Fibroblast of skin of left biceps (primary cell): ENCODE data around the gene SH3GL3.

Experiments used
- DNase-seq, 2 experiments: peaks; one replicate each; pipeline ENCODE4 v3.0.0-alpha.2; 2013; ENCODE audit warnings: low read depth in 2 of 2

Gene SH3GL3

GRCh38 chr15:83612898-83613635 is 165.9 kb downstream of the SH3GL3 start:
- DNase-seq = no peak

- peak in 1 of 2 experiments; percentile 10 for DNase-seq
These were observed 166.6 kb downstream of the SH3GL3 start for GRCh38 chr15:83613714-83614113.

GRCh38 chr15:83616840-83617239 is 169.7 kb downstream of the SH3GL3 start:
- DNase-seq = no peak

- DNase-seq = no peak
These were observed 179.1 kb downstream of the SH3GL3 start for GRCh38 chr15:83626171-83626802.

GRCh38 chr15:83631534-83631933 is 184.4 kb downstream of the SH3GL3 start:
- no peak for DNase-seq

GRCh38 chr15:83643201-83643600 is 196.1 kb downstream of the SH3GL3 start:
- no peak for DNase-seq

- no peak for DNase-seq
These were observed 197.3 kb downstream of the SH3GL3 start for GRCh38 chr15:83644439-83644838.

- no peak for DNase-seq
These were observed 203.7 kb downstream of the SH3GL3 start for GRCh38 chr15:83650831-83651230.

GRCh38 chr15:83651541-83651940 is 204.4 kb downstream of the SH3GL3 start:
- no peak for DNase-seq

GRCh38 chr15:83652626-83653204 is 205.6 kb downstream of the SH3GL3 start:
- no peak for DNase-seq

GRCh38 chr15:83653288-83653638 is 206.1 kb downstream of the SH3GL3 start:
- DNase-seq = no peak

- DNase-seq = peak in 1 of 2 experiments; percentile 3
These were observed 206.7 kb downstream of the SH3GL3 start, which contains the start of gene ADAMTSL3 for GRCh38 chr15:83653639-83654378. Gene ADAMTSL3, plus strand, starts transcription at chr15:83654123. Its CDS starts 1,639 bp downstream, at chr15:83655762.

GRCh38 chr15:83654379-83655236 is 207.5 kb downstream of the SH3GL3 start:
- DNase-seq = no peak

- DNase-seq = no peak
These were observed 208.1 kb downstream of the SH3GL3 start for GRCh38 chr15:83655237-83655616.

- no peak for DNase-seq
These were observed 209.1 kb downstream of the SH3GL3 start for GRCh38 chr15:83656192-83656591.

- DNase-seq = no peak
These were observed 209.9 kb downstream of the SH3GL3 start for GRCh38 chr15:83656943-83657528.

- DNase-seq = no peak
These were observed 210.4 kb downstream of the SH3GL3 start for GRCh38 chr15:83657549-83657948.

GRCh38 chr15:83658430-83659416 is 211.6 kb downstream of the SH3GL3 start:
- DNase-seq = no peak

GRCh38 chr15:83659417-83659812 is 212.3 kb downstream of the SH3GL3 start:
- DNase-seq = no peak

GRCh38 chr15:83665480-83665879 is 218.3 kb downstream of the SH3GL3 start:
- no peak for DNase-seq
